ENCODE results near the gene BTBD9.

GRCh38 chr6:38453861-38454260 lies 185.9 kb downstream of the BTBD9 start:
- no peak for TF ChIP-seq CTCF (IDR thresholded peaks at IDR 0.05)
- TF ChIP-seq POLR2A (IDR thresholded peaks at IDR 0.05): no peak
- TF ChIP-seq POLR2AphosphoS5 (IDR thresholded peaks at IDR 0.05): no peak
